ENCODE data around the gene WNT6.

DNA sequence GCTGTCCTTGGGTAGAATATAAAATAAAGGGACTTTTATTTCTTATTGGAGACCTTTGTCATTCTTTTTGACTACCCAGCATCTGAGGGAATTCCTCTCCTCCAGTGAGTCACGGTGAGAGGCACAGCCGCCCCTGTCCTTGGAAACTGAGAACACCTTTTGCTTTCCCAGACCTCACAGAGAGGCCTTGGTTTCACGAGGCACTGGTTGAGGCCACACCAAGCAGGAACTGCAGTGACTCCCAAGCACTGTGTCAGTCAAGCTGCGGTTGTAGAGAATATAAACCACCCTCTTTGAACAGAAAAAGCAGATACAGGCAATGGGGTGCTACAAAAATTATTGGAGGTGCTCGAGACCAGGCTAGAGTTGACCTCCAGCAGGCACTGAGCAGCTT is 44.4 kb upstream of the WNT6 start:
- TF ChIP-seq, protein P1, sequence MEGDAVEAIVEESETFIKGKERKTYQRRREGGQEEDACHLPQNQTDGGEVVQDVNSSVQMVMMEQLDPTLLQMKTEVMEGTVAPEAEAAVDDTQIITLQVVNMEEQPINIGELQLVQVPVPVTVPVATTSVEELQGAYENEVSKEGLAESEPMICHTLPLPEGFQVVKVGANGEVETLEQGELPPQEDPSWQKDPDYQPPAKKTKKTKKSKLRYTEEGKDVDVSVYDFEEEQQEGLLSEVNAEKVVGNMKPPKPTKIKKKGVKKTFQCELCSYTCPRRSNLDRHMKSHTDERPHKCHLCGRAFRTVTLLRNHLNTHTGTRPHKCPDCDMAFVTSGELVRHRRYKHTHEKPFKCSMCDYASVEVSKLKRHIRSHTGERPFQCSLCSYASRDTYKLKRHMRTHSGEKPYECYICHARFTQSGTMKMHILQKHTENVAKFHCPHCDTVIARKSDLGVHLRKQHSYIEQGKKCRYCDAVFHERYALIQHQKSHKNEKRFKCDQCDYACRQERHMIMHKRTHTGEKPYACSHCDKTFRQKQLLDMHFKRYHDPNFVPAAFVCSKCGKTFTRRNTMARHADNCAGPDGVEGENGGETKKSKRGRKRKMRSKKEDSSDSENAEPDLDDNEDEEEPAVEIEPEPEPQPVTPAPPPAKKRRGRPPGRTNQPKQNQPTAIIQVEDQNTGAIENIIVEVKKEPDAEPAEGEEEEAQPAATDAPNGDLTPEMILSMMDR (conservative IDR thresholded peaks at IDR 0.05): no peak
- no peak for TF ChIP-seq EZH2 (IDR thresholded peaks at IDR 0.05; ENCODE audit: low read depth)

Measured in PC-9 (cell line).